ENCODE measurements around the gene FGF18.

DNA sequence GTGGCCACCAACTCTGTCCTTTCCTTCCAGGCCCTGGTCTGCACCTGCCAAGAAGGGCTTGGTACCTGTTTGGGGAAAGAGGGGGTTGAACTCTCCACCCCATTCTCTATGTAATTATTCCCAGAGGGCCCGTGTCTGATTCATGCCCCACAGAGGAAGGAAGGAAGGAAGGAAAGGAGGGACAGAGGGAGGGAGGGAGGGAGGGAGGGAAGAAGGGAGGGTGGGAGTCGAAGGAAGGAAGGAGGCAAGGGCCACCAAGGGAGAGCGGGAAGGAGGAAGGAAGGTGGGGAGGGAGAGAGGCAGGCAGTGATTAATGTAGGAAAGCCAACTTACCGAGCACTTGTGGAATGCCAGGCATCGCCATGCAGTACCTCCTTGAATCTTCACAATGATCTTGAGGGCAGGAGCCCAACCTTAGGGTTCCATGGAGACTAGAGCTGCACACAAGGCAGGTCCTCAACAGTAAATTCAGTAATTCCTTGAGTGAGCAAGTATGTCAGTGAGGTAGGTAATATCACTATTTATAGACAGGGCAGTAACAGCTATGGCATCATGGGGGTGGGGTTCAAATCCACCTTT, 75.8 kb downstream of the FGF18 start:
- TF ChIP-seq, protein P1, sequence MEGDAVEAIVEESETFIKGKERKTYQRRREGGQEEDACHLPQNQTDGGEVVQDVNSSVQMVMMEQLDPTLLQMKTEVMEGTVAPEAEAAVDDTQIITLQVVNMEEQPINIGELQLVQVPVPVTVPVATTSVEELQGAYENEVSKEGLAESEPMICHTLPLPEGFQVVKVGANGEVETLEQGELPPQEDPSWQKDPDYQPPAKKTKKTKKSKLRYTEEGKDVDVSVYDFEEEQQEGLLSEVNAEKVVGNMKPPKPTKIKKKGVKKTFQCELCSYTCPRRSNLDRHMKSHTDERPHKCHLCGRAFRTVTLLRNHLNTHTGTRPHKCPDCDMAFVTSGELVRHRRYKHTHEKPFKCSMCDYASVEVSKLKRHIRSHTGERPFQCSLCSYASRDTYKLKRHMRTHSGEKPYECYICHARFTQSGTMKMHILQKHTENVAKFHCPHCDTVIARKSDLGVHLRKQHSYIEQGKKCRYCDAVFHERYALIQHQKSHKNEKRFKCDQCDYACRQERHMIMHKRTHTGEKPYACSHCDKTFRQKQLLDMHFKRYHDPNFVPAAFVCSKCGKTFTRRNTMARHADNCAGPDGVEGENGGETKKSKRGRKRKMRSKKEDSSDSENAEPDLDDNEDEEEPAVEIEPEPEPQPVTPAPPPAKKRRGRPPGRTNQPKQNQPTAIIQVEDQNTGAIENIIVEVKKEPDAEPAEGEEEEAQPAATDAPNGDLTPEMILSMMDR (IDR thresholded peaks at IDR 0.05), result no peak
- TF ChIP-seq POLR2A (IDR thresholded peaks at IDR 0.05), result no peak
- TF ChIP-seq EP300 (IDR thresholded peaks at IDR 0.05), result no peak
- no peak for TF ChIP-seq POLR2AphosphoS5 (IDR thresholded peaks at IDR 0.05)

Data from sigmoid colon (tissue), 4 donors.